HG02588 (cell line): ENCODE results near the gene TBC1D2.
"Not testable (repeated sequence)": the region's sequence is repeated elsewhere in the genome, so short reads cannot be mapped to it uniquely, and the experiment has no call there.

ENCODE experiments used
- ATAC-seq: cut with Tn5 transposase; IDR thresholded peaks from one replicate; pipeline ENCODE4 v1.9.1; 2021; ENCODE audit warnings: mild to moderate bottlenecking, moderate library complexity; ENCODE audit not compliant: unreplicated experiment

The TBC1D2 gene

GRCh38 chr9:98174502-98174918, 80.9 kb downstream of the TBC1D2 start:
- ATAC-seq: not testable (repeated sequence)

GRCh38 chr9:98173181-98173580, 82.3 kb downstream of the TBC1D2 start:
- no peak for ATAC-seq

- ATAC-seq: no peak
Observed at GRCh38 chr9:98172604-98173003, 82.8 kb downstream of the TBC1D2 start.

- ATAC-seq: no peak
Observed at GRCh38 chr9:98171176-98171925, 84.1 kb downstream of the TBC1D2 start.

- ATAC-seq: peak; percentile 97
Observed at GRCh38 chr9:98168941-98169488, 86.4 kb downstream of the TBC1D2 start.

- no peak for ATAC-seq
Observed at GRCh38 chr9:98168153-98168780, 87.2 kb downstream of the TBC1D2 start.

- no peak for ATAC-seq
Observed at GRCh38 chr9:98164912-98165311, 90.5 kb downstream of the TBC1D2 start.

- ATAC-seq: no peak
Observed at GRCh38 chr9:98162613-98163012, 92.8 kb downstream of the TBC1D2 start.

GRCh38 chr9:98161851-98162250, 93.6 kb downstream of the TBC1D2 start:
- no peak for ATAC-seq

- ATAC-seq: no peak
Observed at GRCh38 chr9:98159790-98160189, 95.7 kb downstream of the TBC1D2 start.

GRCh38 chr9:98159301-98159700, 96.1 kb downstream of the TBC1D2 start:
- ATAC-seq: no peak

- ATAC-seq: no peak
Observed at GRCh38 chr9:98158071-98158831, 97.2 kb downstream of the TBC1D2 start.

GRCh38 chr9:98157372-98157771, 98.1 kb downstream of the TBC1D2 start:
- ATAC-seq: no peak

GRCh38 chr9:98154678-98155077, 100.8 kb downstream of the TBC1D2 start:
- no peak for ATAC-seq

GRCh38 chr9:98152526-98152925, 102.9 kb downstream of the TBC1D2 start:
- no peak for ATAC-seq

- ATAC-seq: no peak
Observed at GRCh38 chr9:98150721-98151120, 104.7 kb downstream of the TBC1D2 start.

GRCh38 chr9:98150164-98150563, 105.3 kb downstream of the TBC1D2 start:
- no peak for ATAC-seq

GRCh38 chr9:98149422-98149821, 106.0 kb downstream of the TBC1D2 start:
- ATAC-seq: no peak
